Thyroid gland (tissue), 4 donors: ENCODE results near the gene SLC36A2.

ENCODE experiments used
- POLR2A ChIP-seq, 2 donors: fragments of 450-650 bp; IDR thresholded peaks; one replicate each; pipeline ENCODE4 v1.6.1; 2017; ENCODE audit warnings: antibody characterized with exemption in 2 of 2, mild to moderate bottlenecking in 2 of 2, moderate library complexity in 1 of 2
- TF ChIP-seq, protein P1 (sequence below), 6 experiments: fragments of 200-600 bp in 3 of 6; fragments of 450-650 bp in 3 of 6; sonication (generic) in 3 of 6; IDR thresholded peaks; one replicate each; pipeline ENCODE4 v1.5.1; 2016 to 2019; ENCODE audit warnings: antibody characterized with exemption in 6 of 6, mild to moderate bottlenecking in 2 of 6, inconsistent platforms in 1 of 6, moderate library complexity in 1 of 6

DNA sequence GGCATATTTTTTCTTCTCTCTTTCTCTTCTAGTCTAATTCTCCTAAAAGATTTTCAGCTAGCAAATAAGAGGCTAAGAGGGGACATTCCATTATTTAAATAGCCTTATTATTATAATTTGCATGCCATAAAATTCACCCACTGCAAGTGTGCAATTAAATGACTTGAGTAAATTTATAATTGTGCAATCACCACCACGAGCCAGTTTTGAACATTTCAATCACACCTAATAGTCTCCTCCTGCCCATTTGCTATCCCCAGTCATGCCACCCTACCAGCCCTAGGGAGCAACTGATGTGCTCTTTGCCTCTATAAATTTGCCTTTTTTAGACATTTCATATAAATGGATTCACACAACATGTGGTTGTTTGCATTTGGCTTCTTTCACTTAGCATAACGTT lies 12.0 kb upstream of the SLC36A2 start:
- TF ChIP-seq, protein P1, sequence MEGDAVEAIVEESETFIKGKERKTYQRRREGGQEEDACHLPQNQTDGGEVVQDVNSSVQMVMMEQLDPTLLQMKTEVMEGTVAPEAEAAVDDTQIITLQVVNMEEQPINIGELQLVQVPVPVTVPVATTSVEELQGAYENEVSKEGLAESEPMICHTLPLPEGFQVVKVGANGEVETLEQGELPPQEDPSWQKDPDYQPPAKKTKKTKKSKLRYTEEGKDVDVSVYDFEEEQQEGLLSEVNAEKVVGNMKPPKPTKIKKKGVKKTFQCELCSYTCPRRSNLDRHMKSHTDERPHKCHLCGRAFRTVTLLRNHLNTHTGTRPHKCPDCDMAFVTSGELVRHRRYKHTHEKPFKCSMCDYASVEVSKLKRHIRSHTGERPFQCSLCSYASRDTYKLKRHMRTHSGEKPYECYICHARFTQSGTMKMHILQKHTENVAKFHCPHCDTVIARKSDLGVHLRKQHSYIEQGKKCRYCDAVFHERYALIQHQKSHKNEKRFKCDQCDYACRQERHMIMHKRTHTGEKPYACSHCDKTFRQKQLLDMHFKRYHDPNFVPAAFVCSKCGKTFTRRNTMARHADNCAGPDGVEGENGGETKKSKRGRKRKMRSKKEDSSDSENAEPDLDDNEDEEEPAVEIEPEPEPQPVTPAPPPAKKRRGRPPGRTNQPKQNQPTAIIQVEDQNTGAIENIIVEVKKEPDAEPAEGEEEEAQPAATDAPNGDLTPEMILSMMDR (IDR thresholded peaks at IDR 0.05) = no peak
- no peak for TF ChIP-seq POLR2A (IDR thresholded peaks at IDR 0.05)
